ENCODE results near the gene VGLL2. TPM values are rescaled to one million over a fixed set of nuclear protein-coding genes. Genes with fewer than 3 reads are reported as not detected.

The VGLL2 gene
- total and polyA plus RNA-seq, 2 of the 13 experiments (the other 11 are each of a cell fraction or from before 2014, with no cell fraction given) = not detected

DNA sequence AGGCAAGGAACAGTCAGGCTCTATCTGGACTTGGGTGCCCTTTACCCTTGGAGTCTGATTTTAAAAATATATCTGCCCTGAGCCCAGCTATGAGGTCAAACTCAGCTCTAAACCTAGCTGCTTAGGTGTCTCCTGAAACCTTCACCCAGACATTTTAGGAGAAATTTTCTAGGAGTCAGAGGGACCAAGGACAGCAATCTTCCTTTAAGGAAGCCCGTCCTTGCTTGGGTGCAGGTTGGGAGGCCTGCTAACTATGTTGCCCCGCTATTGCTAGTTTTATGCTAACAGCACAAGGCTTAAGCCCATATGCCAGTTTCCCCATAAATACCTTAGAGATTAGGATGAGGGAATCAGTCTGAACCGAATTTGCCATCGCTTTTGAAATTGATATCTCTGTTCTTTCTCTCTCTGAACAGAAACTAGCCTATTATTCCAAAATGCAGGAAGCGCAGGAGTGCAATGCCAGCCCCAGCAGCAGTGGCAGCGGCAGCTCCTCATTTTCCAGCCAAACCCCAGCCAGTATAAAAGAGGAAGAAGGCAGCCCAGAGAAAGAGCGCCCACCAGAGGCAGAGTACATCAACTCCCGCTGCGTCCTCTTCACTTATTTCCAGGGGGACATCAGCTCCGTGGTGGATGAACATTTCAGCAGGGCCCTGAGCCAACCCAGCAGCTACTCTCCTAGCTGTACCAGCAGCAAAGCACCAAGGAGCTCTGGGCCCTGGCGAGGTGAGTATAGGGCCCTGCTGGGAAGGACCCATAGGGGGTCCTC lies 2.6 kb downstream of the VGLL2 start:
- Histone ChIP-seq H3K27me3 (ENCODE audit: control insufficient read depth in 1 of 2, insufficient read depth in 2 of 2, low read length in 2 of 2) (peaks cover 20 to 83% of the 10 kb centered on the region in 2 experiments), H4K20me1 (ENCODE audit: insufficient read depth, low read length) (no peaks in the 10 kb centered on the region), H3K4me1 (ENCODE audit: insufficient read depth, low read length) (peaks cover 19% of the 10 kb centered on the region), H3K4me3 (replicated peaks in 1 of 3; ENCODE audit: insufficient read depth in 1 of 3, low read depth in 2 of 3, low read length in 3 of 3) (no peak overlapping the region), H3K79me2 (ENCODE audit: insufficient read depth, low read length) (no peaks in the 10 kb centered on the region), H2AFZ (ENCODE audit: low read length) (no peak overlapping the region), H3K36me3 (replicated peaks in 1 of 2; ENCODE audit: control insufficient read depth in 1 of 2, insufficient read depth in 2 of 2, low read length in 2 of 2) (no peaks in the 10 kb centered on the region), H3K4me2 (ENCODE audit: low read depth, low read length) (no peak overlapping the region), H3K27ac (ENCODE audit: extremely low read length, insufficient read depth, low read length) (no peak overlapping the region), H3K9me3 (ENCODE audit: low read length) (no peaks in the 10 kb centered on the region), H3K9ac (ENCODE audit: insufficient read depth, low read depth, low read length) (no peak overlapping the region)
- CTCF ChIA-PET (ENCODE audit: low intra/inter-chr PET ratio, low total read pairs) = no interaction called here
- BruUV-seq (replicated peaks) = no TSS peak
- WGBS (ENCODE audit: low lambda C conversion rate) = 30% methylated on average over 11 of the region's 11 CpGs
- intact Hi-C loops (cut with micrococcal nuclease; ENCODE audit: unreplicated experiment) = no loop called here
- in situ Hi-C loops (cut with HindIII; ENCODE audit: extremely low pct_ligation_motif_present, low pct_unique_long_range_greater_than_20kb) = no loop called here
- DNase-seq (ENCODE audit: low spot score) (no peak), ATAC-seq (no peak), FAIRE-seq (no peak)
- TF ChIP-seq ZMYM4 (CRISPR knock-in tag; IDR thresholded peaks at IDR 0.05) = no peak
- no peak for TF ChIP-seq PPARG (CRISPR knock-in tag; conservative IDR thresholded peaks at IDR 0.05)
- TF ChIP-seq, protein P1, sequence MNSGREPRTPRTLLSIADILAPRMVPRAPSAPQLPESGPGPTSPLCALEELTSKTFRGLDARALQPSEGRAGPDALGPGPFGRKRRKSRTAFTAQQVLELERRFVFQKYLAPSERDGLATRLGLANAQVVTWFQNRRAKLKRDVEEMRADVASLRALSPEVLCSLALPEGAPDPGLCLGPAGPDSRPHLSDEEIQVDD (CRISPR knock-in tag; IDR thresholded peaks at IDR 0.05; ENCODE audit: borderline replicate concordance) = no peak
- TF ChIP-seq, protein P2, sequence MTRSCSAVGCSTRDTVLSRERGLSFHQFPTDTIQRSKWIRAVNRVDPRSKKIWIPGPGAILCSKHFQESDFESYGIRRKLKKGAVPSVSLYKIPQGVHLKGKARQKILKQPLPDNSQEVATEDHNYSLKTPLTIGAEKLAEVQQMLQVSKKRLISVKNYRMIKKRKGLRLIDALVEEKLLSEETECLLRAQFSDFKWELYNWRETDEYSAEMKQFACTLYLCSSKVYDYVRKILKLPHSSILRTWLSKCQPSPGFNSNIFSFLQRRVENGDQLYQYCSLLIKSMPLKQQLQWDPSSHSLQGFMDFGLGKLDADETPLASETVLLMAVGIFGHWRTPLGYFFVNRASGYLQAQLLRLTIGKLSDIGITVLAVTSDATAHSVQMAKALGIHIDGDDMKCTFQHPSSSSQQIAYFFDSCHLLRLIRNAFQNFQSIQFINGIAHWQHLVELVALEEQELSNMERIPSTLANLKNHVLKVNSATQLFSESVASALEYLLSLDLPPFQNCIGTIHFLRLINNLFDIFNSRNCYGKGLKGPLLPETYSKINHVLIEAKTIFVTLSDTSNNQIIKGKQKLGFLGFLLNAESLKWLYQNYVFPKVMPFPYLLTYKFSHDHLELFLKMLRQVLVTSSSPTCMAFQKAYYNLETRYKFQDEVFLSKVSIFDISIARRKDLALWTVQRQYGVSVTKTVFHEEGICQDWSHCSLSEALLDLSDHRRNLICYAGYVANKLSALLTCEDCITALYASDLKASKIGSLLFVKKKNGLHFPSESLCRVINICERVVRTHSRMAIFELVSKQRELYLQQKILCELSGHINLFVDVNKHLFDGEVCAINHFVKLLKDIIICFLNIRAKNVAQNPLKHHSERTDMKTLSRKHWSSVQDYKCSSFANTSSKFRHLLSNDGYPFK (CRISPR knock-in tag; IDR thresholded peaks at IDR 0.05; ENCODE audit: borderline replicate concordance) = no peak
- no peak for TF ChIP-seq MXI1 (IDR thresholded peaks at IDR 0.05; ENCODE audit: borderline replicate concordance, low read depth, low read length)
- POLR2A ChIA-PET = no interaction called here
